ENCODE measurements around the gene IGSF23.
"Not testable (repeated sequence)": the region's sequence is repeated elsewhere in the genome, so short reads cannot be mapped to it uniquely, and the experiment has no call there.

The IGSF23 gene

DNA sequence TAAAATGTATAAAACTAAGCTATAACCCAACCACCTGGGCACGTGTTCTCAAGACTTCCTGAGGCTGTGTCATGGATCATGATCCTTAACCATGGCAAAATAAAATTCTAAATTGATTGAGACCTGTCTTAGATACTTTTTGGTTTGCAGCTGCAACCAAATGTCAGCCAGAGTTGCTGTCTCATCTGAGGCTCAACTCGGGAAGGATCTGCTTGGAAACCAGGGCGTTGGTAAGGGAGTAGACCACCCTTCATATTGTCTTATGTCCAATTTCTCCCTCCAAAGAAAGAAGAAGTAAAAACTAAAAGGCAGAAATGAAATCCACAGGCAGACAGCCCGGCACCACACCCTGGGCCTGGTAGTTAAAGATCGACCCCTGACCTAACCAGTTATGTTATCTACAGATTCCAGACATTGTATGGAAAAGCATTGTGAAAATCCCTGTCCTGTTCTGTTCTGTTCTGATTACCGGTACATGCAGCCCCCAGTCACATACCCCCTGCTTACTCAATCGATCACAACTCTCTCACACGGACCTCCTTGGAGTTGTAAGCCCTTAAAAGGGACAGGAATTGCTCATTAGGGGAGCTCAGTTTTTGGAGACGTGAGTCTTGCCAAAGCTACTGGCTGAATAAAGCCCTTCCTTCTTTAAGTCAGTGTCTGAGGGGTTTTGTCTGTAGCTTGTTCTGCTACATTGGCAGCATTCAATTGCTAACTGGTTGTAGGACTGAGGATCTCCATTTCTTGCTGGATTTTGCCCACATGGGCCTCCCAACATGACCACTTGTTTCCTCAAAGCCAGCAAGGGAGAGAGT lies 22.9 kb upstream of the IGSF23 start:
- Histone ChIP-seq H2AFZ (ENCODE audit: low read depth, low read length, severe bottlenecking) (no peak overlapping the region), H4K20me1 (ENCODE audit: low read depth, low read length) (no peaks in the 10 kb centered on the region), H3K9me3 (ENCODE audit: insufficient read depth, low read length) (no peaks in the 10 kb centered on the region), H3K9ac (ENCODE audit: low read length) (no peak overlapping the region), H3F3A (ENCODE audit: insufficient read depth) (no peaks in the 10 kb centered on the region), H3K4me2 (ENCODE audit: low read depth, low read length, poor library complexity, severe bottlenecking) (no peak overlapping the region), H3K79me2 (ENCODE audit: insufficient read depth, low read length) (no peaks in the 10 kb centered on the region), H3K27me3 (ENCODE audit: low read length) (no peaks in the 10 kb centered on the region), H3K9me2 (replicated peaks; ENCODE audit: insufficient read depth, low read length) (no peaks in the 10 kb centered on the region), H3K4me3 (ENCODE audit: insufficient read depth, low read length, poor library complexity, severe bottlenecking) (no peak overlapping the region), H3K36me3 (ENCODE audit: low read length) (no peaks in the 10 kb centered on the region), H3K27ac (ENCODE audit: low read depth, low read length) (no peak overlapping the region)
- TF ChIP-seq EZH2phosphoT487 (conservative IDR thresholded peaks at IDR 0.05; ENCODE audit: low read length): no peak
- TF ChIP-seq, protein P1, sequence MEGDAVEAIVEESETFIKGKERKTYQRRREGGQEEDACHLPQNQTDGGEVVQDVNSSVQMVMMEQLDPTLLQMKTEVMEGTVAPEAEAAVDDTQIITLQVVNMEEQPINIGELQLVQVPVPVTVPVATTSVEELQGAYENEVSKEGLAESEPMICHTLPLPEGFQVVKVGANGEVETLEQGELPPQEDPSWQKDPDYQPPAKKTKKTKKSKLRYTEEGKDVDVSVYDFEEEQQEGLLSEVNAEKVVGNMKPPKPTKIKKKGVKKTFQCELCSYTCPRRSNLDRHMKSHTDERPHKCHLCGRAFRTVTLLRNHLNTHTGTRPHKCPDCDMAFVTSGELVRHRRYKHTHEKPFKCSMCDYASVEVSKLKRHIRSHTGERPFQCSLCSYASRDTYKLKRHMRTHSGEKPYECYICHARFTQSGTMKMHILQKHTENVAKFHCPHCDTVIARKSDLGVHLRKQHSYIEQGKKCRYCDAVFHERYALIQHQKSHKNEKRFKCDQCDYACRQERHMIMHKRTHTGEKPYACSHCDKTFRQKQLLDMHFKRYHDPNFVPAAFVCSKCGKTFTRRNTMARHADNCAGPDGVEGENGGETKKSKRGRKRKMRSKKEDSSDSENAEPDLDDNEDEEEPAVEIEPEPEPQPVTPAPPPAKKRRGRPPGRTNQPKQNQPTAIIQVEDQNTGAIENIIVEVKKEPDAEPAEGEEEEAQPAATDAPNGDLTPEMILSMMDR (IDR thresholded peaks at IDR 0.05; ENCODE audit: insufficient read depth, low read length, poor library complexity, severe bottlenecking): no peak

DNA sequence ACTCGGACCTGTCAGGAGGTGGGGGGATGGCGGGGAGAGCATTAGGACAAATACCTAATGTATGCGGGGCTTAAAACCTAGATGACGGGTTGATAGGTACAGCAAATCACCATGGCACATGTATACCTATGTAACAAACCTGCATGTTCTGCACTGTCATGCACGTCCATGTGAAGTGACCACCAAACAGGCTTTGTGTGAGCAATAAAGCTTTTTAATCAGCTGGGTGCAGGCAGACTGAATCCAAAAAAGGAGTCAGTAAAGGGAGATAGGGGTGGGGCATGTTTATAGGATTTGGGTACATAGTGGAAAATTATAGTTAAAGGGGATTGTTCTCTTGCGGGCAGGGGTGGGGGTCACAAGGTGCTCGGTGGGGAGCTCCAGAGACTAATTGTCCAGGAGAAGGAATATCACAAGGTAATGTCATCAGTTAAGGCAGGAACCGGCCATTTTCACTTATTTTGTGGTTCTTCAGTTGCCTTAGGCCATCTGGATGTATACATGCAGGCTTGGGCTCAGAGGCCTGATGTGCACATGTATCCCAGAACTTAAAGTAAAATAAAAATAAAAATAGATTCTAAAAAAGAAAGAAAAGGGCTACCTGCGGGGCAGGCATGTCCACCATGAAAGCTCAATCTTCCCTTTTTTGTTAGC lies 21.9 kb upstream of the IGSF23 start:
- not testable (repeated sequence) for H3K9ac ChIP-seq (ENCODE audit: low read length); H3K4me2 ChIP-seq (ENCODE audit: low read depth, low read length, poor library complexity, severe bottlenecking); H3F3A ChIP-seq (ENCODE audit: insufficient read depth); H2AFZ ChIP-seq (ENCODE audit: low read depth, low read length, severe bottlenecking); H4K20me1 ChIP-seq (ENCODE audit: low read depth, low read length); H3K27ac ChIP-seq (ENCODE audit: low read depth, low read length); H3K4me3 ChIP-seq (ENCODE audit: insufficient read depth, low read length, poor library complexity, severe bottlenecking); H3K27me3 ChIP-seq (ENCODE audit: low read length); H3K9me3 ChIP-seq (ENCODE audit: insufficient read depth, low read length); H3K36me3 ChIP-seq (ENCODE audit: low read length); H3K9me2 ChIP-seq (replicated peaks; ENCODE audit: insufficient read depth, low read length); H3K79me2 ChIP-seq (ENCODE audit: insufficient read depth, low read length)

DNA sequence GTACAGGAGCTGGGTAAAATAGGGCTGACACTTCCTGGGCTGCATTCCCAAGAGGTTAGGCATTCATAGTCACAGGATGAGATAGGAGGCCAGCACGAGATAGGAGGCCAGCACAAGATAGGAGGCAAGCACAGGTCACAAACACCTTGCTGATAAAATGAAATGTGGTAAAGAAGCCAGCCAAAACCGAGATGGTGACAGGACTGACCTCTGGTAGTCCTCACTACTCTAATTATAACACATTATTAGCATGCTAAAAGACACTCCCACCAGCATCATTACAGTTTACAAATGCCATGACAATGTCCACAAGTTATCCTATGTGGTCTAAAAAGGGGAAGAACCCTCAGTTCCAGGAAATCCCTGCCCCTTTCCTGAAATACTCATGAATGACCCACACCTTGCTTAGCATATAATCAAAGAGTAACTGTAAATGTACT lies 20.9 kb upstream of the IGSF23 start:
- Histone ChIP-seq H3F3A (ENCODE audit: insufficient read depth) (no peaks in the 10 kb centered on the region), H4K20me1 (ENCODE audit: low read depth, low read length) (no peaks in the 10 kb centered on the region), H3K79me2 (ENCODE audit: insufficient read depth, low read length) (no peaks in the 10 kb centered on the region), H3K4me3 (ENCODE audit: insufficient read depth, low read length, poor library complexity, severe bottlenecking) (no peak overlapping the region), H3K27me3 (ENCODE audit: low read length) (no peaks in the 10 kb centered on the region), H3K36me3 (ENCODE audit: low read length) (no peaks in the 10 kb centered on the region), H2AFZ (ENCODE audit: low read depth, low read length, severe bottlenecking) (no peak overlapping the region), H3K4me2 (ENCODE audit: low read depth, low read length, poor library complexity, severe bottlenecking) (no peak overlapping the region), H3K27ac (ENCODE audit: low read depth, low read length) (no peak overlapping the region), H3K9ac (ENCODE audit: low read length) (no peak overlapping the region), H3K9me2 (replicated peaks; ENCODE audit: insufficient read depth, low read length) (no peaks in the 10 kb centered on the region), H3K9me3 (ENCODE audit: insufficient read depth, low read length) (no peaks in the 10 kb centered on the region)
- no peak for TF ChIP-seq EZH2phosphoT487 (conservative IDR thresholded peaks at IDR 0.05; ENCODE audit: low read length)

DNA sequence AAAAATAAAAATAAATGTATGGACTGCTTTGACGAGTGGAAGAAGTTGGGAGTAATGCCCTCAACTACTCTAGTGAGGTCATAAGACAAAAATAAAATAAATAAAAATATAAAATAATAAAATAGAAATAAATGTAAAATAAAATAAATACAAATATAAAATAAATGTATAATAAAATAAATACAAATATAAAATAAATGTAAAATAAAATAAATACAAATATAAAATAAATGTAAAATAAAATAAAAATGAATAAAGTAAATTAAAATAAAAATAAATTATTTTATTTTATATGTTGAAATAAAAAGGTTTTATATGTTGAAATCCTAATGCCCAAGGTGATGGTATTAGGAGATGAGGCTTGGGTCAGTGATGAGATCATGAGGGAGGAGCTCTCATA lies 20.1 kb upstream of the IGSF23 start:
- Histone ChIP-seq H3F3A (ENCODE audit: insufficient read depth) (no peaks in the 10 kb centered on the region), H3K9me2 (replicated peaks; ENCODE audit: insufficient read depth, low read length) (no peaks in the 10 kb centered on the region), H3K27me3 (ENCODE audit: low read length) (no peaks in the 10 kb centered on the region), H3K4me3 (ENCODE audit: insufficient read depth, low read length, poor library complexity, severe bottlenecking) (no peak overlapping the region), H3K36me3 (ENCODE audit: low read length) (no peaks in the 10 kb centered on the region), H3K4me2 (ENCODE audit: low read depth, low read length, poor library complexity, severe bottlenecking) (no peak overlapping the region), H3K9me3 (ENCODE audit: insufficient read depth, low read length) (no peaks in the 10 kb centered on the region), H3K79me2 (ENCODE audit: insufficient read depth, low read length) (no peaks in the 10 kb centered on the region), H2AFZ (ENCODE audit: low read depth, low read length, severe bottlenecking) (no peak overlapping the region), H3K27ac (ENCODE audit: low read depth, low read length) (no peak overlapping the region), H3K9ac (ENCODE audit: low read length) (no peak overlapping the region), H4K20me1 (ENCODE audit: low read depth, low read length) (no peaks in the 10 kb centered on the region)
- TF ChIP-seq, protein P1 (IDR thresholded peaks at IDR 0.05; ENCODE audit: insufficient read depth, low read length, poor library complexity, severe bottlenecking): no peak
- TF ChIP-seq EZH2phosphoT487 (conservative IDR thresholded peaks at IDR 0.05; ENCODE audit: low read length): no peak

DNA sequence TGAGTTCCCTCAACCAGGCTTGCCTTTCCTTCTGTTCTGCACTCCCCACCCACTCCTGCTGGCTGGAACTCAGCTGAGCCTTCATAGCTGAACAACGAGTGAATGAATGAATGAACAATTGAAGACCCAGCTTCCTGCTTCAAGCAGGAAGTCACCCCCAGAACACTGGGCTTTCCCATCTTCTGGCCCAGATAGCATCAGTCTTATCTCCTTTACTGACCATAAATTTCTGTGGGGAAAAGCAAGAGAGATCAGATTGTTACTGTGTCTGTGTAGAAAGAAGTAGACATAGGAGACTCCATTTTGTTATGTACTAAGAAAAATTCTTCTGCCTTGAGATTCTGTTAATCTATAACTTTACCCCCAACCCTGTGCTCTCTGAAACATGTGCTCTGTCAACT lies 19.5 kb upstream of the IGSF23 start:
- H3K27me3 ChIP-seq (ENCODE audit: low read length); H4K20me1 ChIP-seq (ENCODE audit: low read depth, low read length); H3K9me3 ChIP-seq (ENCODE audit: insufficient read depth, low read length); H3K9ac ChIP-seq (ENCODE audit: low read length); H3K9me2 ChIP-seq (replicated peaks; ENCODE audit: insufficient read depth, low read length); H3K4me3 ChIP-seq (ENCODE audit: insufficient read depth, low read length, poor library complexity, severe bottlenecking); H3K27ac ChIP-seq (ENCODE audit: low read depth, low read length); H3K36me3 ChIP-seq (ENCODE audit: low read length); H3K79me2 ChIP-seq (ENCODE audit: insufficient read depth, low read length); H2AFZ ChIP-seq (ENCODE audit: low read depth, low read length, severe bottlenecking); H3F3A ChIP-seq (ENCODE audit: insufficient read depth); H3K4me2 ChIP-seq (ENCODE audit: low read depth, low read length, poor library complexity, severe bottlenecking): not testable (repeated sequence)

Measured in SU-DHL-6 (cell line).